Measurements from ENCODE around the gene ERICH4. TPM values are rescaled to one million over a fixed set of nuclear protein-coding genes. Genes with fewer than 3 reads are reported as not detected.

ERICH4 gene
- total and polyA plus RNA-seq, 2 donors (not counting 3 experiments of a cell fraction or from before 2014, with no cell fraction given), result not detected

- intact Hi-C loops (cut with micrococcal nuclease) (no loop called here), dilution Hi-C loops (cut with MboI; ENCODE audit: extremely low pct_ligation_motif_present, low sequenced_read_pairs) (no loop called here)
- Histone ChIP-seq H3K4me3 (replicated peaks in 1 of 3; ENCODE audit: insufficient read depth in 1 of 3, low read depth in 1 of 3, low read length in 3 of 3) (no peak overlapping the region), H4K20me1 (replicated peaks; ENCODE audit: control insufficient read depth, extremely low read depth, insufficient read depth, low read length) (no peaks in the 10 kb centered on the region), H3K36me3 (ENCODE audit: control insufficient read depth in 2 of 2, extremely low read depth in 1 of 2, insufficient read depth in 2 of 2, low read length in 2 of 2) (peaks cover 0 to 37% of the 10 kb centered on the region in 2 experiments), H3K4me2 (ENCODE audit: insufficient read depth, low read length) (no peak overlapping the region), H3K27ac (ENCODE audit: insufficient read depth, low read depth, low read length) (no peak overlapping the region), H3K27me3 (ENCODE audit: control insufficient read depth in 2 of 2, insufficient read depth in 2 of 2, low read length in 2 of 2) (no peaks in the 10 kb centered on the region), H3K9me3 (replicated peaks; ENCODE audit: control insufficient read depth, insufficient read depth, low read length) (no peaks in the 10 kb centered on the region), H3K9me1 (replicated peaks; ENCODE audit: control insufficient read depth, extremely low read depth, insufficient read depth, low read length) (no peaks in the 10 kb centered on the region), H3K79me2 (ENCODE audit: control insufficient read depth, insufficient read depth, low read length) (peaks cover 5% of the 10 kb centered on the region), H3K9ac (replicated peaks; ENCODE audit: extremely low read depth, insufficient read depth, low read length) (no peak overlapping the region), H2AFZ (ENCODE audit: low read depth, low read length) (no peak overlapping the region), H3K4me1 (ENCODE audit: control insufficient read depth, extremely low read depth, insufficient read depth, low read length) (peaks cover 13% of the 10 kb centered on the region)
- CTCF ChIA-PET, result no interaction called here
- TF ChIP-seq POLR2A (IDR thresholded peaks at IDR 0.05; ENCODE audit: low read depth, low read length) (no peak), MYC (IDR thresholded peaks at IDR 0.05; ENCODE audit: low read depth, low read length) (no peak)
- FAIRE-seq (no peak), DNase-seq (ENCODE audit: low read depth, low spot score) (no peak)
- POLR2A ChIA-PET, result no interaction called here
- BruUV-seq (replicated peaks), result no TSS peak
These were observed 20.0 kb upstream of the ERICH4 start for GRCh38 chr19:41422955-41423354.

GRCh38 chr19:41424335-41425173, 18.4 kb upstream of the ERICH4 start:
- H3K36me3 ChIP-seq (ENCODE audit: control insufficient read depth in 2 of 2, extremely low read depth in 1 of 2, insufficient read depth in 2 of 2, low read length in 2 of 2), result peaks cover 0 to 31% of the 10 kb centered on the region in 2 experiments
- H3K4me3 ChIP-seq (replicated peaks in 1 of 3; ENCODE audit: insufficient read depth in 1 of 3, low read depth in 1 of 3, low read length in 3 of 3), result no peak overlapping the region
- H2AFZ ChIP-seq (ENCODE audit: low read depth, low read length), result no peak overlapping the region
- ChIA-PET CTCF (interaction anchor here (1.2 kb wide), 1 partner anchor 17 kb away, joined by 3 read pairs; no protein-coding TSS in a partner anchor), POLR2A (no interaction called here)
- H3K9me1 ChIP-seq (replicated peaks; ENCODE audit: control insufficient read depth, extremely low read depth, insufficient read depth, low read length), result no peaks in the 10 kb centered on the region
- FAIRE-seq (no peak), DNase-seq (ENCODE audit: low read depth, low spot score) (no peak)
- dilution Hi-C loops (cut with MboI; ENCODE audit: extremely low pct_ligation_motif_present, low sequenced_read_pairs) (no loop called here), intact Hi-C loops (cut with micrococcal nuclease) (no loop called here)
- peaks cover 5% of the 10 kb centered on the region for H3K79me2 ChIP-seq (ENCODE audit: control insufficient read depth, insufficient read depth, low read length)
- BruUV-seq (replicated peaks), result no TSS peak
- H3K9ac ChIP-seq (replicated peaks; ENCODE audit: extremely low read depth, insufficient read depth, low read length), result no peak overlapping the region
- H4K20me1 ChIP-seq (replicated peaks; ENCODE audit: control insufficient read depth, extremely low read depth, insufficient read depth, low read length), result no peaks in the 10 kb centered on the region
- H3K4me1 ChIP-seq (ENCODE audit: control insufficient read depth, extremely low read depth, insufficient read depth, low read length), result peaks cover 25% of the 10 kb centered on the region
- no peak overlapping the region for H3K4me2 ChIP-seq (ENCODE audit: insufficient read depth, low read length)
- no peak overlapping the region for H3K27ac ChIP-seq (ENCODE audit: insufficient read depth, low read depth, low read length)
- H3K9me3 ChIP-seq (replicated peaks; ENCODE audit: control insufficient read depth, insufficient read depth, low read length), result no peaks in the 10 kb centered on the region
- TF ChIP-seq POLR2A (IDR thresholded peaks at IDR 0.05; ENCODE audit: low read depth, low read length), result no peak
- TF ChIP-seq, protein P1, sequence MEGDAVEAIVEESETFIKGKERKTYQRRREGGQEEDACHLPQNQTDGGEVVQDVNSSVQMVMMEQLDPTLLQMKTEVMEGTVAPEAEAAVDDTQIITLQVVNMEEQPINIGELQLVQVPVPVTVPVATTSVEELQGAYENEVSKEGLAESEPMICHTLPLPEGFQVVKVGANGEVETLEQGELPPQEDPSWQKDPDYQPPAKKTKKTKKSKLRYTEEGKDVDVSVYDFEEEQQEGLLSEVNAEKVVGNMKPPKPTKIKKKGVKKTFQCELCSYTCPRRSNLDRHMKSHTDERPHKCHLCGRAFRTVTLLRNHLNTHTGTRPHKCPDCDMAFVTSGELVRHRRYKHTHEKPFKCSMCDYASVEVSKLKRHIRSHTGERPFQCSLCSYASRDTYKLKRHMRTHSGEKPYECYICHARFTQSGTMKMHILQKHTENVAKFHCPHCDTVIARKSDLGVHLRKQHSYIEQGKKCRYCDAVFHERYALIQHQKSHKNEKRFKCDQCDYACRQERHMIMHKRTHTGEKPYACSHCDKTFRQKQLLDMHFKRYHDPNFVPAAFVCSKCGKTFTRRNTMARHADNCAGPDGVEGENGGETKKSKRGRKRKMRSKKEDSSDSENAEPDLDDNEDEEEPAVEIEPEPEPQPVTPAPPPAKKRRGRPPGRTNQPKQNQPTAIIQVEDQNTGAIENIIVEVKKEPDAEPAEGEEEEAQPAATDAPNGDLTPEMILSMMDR (IDR thresholded peaks at IDR 0.05; ENCODE audit: extremely low read depth in 1 of 2, insufficient read depth in 1 of 2, low read depth in 1 of 2, low read length in 2 of 2), result no peak
- TF ChIP-seq GATA2 (IDR thresholded peaks at IDR 0.05; ENCODE audit: insufficient read depth, insufficient read length, low read depth, low read length), result no peak
- TF ChIP-seq EZH2 (IDR thresholded peaks at IDR 0.05; ENCODE audit: borderline replicate concordance, low read depth, low read length, severe bottlenecking), result no peak
- no peaks in the 10 kb centered on the region for H3K27me3 ChIP-seq (ENCODE audit: control insufficient read depth in 2 of 2, insufficient read depth in 2 of 2, low read length in 2 of 2)
